Measurements from ENCODE around the gene CDH12.

Gene CDH12

DNA sequence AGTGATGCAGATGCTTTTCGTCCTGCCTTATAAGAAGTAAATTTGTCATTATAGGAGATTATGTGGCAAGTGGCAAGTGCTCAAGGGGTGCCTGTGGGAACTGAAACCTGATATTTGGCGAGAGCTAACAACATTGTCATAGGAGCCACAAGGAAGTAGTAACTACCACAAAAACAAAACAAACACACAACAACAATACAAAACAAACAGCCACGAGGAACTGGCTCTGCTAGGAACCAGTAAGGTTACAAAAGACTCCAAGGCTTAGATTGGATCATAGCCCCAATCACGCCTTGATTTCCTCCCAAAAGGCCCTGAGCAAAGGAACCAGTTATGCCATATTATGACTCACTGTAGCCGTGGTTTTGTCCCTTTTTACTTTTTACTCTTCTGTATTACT is 1045.2 kb downstream of the CDH12 start:
- DNase-seq = no peak

- DNase-seq = no peak
Observed at GRCh38 chr5:21806943-21807342, 1046.2 kb downstream of the CDH12 start.

DNA sequence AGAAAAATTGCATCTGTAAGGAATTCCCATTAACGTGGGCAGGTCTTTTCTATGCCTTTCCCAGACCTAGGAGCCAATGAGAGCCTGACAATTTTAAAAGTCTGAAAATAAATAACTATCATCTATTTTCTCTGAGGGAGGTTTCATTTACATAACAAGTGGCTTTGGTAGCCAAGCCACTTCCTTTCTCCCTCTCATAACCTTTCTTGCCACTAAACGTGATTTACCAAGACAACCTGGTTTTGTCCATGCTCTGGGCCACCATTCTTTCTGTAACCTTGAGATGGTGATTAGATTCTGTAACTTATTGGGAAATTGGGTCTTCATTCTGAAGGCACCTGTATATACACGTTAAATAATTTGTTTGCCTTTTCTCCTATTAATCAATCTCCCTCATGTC is 1046.9 kb downstream of the CDH12 start:
- DNase-seq = no peak

- DNase-seq = no peak
Observed at GRCh38 chr5:21802869-21803490, 1050.2 kb downstream of the CDH12 start.

DNA sequence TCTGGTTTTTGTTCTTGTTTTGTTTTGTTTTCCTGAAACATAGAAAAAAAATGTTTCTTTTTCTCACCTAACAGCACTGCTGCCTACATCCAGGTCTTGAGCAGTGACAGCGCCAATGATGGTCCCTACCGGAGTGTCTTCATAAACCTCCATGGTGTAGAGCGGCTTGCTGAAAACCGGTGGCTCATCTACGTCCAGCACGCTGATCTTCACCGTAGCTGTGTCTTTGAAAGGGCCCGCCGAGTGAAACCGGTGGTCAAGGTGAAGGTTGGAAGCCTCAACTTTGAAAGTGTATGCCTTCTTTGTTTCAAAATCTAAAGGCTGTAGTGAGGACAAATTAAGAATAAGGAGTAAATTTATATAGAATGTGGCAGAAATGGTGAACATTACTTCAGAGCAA is 1051.0 kb downstream of the CDH12 start:
- DNase-seq = no peak

DNA sequence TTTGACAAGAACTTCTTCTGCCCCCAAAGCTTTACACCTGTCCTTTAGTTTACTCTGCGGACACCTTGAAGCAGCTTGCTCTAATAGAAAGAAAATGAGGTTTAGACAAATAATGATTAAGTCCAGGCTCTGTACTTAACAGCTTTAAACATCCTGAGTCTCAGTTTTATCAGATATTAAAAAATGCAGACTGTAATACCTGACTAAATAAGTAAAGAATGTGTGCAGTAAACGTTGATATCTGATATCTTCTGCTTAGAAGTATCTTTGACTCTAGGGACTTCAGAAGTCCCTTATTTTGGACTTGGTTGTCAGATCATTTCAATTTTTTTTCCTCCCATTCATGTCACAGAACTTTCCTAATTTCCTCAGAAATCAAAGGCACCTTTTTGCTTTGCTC is 1060.4 kb downstream of the CDH12 start:
- no peak for DNase-seq

GRCh38 chr5:21791304-21791703 is 1061.8 kb downstream of the CDH12 start:
- DNase-seq = no peak

DNA sequence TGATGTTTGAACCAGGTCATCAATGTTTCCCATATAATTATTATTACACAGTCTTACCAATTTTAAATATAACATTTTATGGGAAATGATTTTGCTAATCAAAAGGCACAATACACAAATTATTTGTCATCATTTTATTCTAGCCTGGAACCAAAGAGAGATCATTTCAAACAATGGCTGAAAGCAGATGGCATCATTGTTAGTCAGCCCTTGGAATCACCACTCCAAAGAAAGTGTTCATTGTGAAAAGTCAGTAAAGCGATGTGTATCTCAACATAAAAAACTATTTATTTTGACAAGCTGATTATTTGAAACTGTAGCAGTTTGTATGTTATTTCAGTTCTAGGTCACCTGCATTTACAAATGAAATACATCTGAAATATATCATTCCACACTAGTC is 1068.7 kb downstream of the CDH12 start:
- no peak for DNase-seq

DNA sequence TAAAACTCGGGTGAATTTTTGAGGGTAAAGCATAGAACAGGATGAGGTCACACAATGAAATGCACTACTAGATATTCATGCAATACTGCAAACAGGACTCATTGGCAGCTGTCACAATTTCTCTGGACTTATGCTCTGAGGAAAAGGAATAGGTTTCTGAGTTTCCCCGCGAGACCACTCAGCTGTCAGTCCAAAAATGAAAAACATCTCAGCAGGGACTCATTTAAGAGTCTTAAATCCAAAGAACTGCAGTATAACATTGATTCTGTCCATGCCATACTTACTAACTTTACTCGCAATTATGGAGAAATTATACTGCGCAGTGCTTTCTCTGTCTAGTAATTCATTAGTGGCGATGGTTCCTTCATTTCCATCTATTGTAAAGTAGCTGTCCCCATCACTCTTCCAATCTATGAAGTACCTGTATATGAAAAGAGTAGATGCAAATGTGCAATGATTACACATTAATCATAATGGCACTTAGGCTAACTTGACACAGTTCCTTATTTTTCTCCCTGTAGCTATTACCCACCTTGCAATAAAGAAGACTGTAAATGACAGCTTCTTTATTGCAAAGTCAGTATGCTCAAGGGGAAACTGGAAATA is 1070.0 kb downstream of the CDH12 start:
- no peak for DNase-seq

- DNase-seq = no peak
Observed at GRCh38 chr5:21776466-21776865, 1076.7 kb downstream of the CDH12 start.

DNA sequence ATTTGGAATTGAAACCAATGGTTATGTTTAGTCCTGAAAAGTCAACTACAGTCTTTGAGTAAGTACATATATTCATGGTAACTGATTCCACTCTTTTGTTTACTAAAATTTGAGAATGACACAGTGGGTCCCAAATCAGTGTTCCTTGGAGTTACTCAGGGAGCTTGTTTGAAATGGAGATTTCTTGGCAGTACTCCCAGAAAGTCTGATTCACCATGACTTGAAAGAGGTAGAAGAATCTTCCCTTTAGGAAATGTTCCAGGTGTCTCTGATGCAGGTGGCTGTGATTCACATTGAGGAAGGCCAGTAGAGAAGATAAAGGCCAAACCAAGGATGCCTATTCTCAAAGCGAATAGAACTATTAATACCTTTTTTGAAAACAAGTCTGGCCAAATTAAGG is 1078.3 kb downstream of the CDH12 start:
- no peak for DNase-seq

- no peak for DNase-seq
Observed at GRCh38 chr5:21774281-21774680, 1078.9 kb downstream of the CDH12 start.

- no peak for DNase-seq
Observed at GRCh38 chr5:21773456-21773855, 1079.7 kb downstream of the CDH12 start.

DNA sequence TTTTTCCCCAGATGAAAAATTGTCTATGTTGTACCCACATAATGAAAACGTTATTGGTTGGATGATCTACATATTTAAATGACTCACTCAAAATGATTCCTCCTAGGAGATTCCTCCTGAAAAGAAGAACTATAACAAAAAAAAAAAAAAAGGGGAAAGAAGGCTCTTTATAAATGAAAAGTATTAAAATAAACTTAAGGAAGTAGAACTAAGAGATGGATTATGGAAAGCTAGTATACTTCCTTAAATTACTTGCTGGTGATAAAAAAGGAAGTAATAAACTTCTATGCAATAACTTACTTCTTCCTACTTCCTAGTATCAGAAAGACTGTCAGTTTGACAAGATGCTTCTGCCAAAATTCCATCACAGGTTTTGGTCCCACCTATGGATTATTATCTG is 1087.7 kb downstream of the CDH12 start:
- no peak for DNase-seq

DNA sequence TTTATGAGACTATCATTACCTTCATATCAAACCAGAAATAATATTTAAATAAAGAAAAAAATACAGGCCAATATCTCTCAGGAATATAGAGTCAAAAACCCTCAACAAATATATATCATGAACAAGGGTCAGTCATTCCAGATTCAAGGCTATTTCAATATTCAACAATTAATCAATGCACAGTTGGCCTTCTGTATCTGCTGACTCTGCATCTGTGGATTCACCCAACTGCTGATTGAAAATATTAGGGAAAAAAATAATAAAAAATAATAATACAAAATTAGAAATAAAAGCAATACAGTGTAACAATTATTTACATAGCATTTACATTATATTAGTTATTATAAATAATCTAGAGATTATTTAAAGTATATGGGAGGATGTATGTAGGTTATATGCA is 1114.0 kb downstream of the CDH12 start:
- DNase-seq = no peak

DNA sequence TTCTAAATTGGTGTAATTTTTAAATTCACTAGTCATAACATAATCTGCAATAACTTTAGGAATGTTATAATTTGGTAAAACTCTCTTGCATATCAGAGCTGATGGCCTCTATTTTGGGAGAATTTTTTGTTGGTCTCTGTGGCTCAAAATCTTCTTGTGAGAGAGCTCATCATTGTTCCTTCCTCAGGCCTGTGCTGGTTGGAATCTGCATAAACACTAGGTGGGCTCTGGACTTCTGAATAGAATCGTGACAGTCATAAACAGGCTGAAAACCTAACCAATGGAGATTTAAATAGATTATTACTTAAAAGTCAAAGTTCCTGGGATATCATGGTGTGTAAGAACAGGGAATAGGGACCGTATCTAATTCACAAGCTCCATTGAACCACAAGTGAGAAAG is 1129.6 kb downstream of the CDH12 start:
- no peak for DNase-seq

DNA sequence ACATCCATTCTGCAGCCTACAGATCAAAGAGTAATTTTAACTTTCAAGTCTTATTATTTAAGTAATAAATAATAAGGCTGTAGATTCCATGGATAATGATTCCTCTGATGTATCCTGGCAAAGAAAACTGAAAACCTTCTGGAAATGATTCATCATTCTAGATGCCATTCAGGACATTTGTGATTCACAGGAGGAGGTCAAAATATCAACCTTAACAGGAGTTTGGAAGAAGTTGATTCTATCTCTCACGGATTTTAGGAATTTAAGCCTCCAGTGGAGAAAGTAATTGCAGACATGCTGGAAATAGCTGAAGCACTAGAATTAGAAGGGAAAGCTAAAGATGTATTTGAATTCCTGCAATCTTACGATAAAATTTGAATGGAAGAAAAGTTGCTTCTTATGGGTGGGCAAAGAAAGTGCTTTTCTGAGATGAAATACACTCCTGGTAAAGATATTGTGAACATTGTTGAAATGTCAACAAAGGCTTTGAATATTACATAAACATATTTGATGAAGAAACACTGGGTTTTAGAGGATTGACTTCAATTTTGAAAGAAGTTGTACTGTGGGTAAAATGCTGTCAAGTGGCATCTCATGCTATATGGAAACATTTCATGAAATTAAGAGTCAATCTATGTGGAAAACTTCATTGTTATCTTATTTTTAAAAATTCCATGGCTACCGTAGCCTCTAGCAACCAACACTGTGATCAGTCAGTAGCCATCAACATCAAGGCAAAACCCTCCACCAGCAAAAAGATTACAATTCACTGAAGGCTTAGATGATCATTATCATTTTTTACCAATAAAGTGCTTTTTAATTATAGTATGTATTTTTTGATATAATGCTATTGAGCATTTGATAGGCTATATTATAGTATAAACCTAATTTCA is 1141.0 kb downstream of the CDH12 start:
- DNase-seq = no peak

DNA sequence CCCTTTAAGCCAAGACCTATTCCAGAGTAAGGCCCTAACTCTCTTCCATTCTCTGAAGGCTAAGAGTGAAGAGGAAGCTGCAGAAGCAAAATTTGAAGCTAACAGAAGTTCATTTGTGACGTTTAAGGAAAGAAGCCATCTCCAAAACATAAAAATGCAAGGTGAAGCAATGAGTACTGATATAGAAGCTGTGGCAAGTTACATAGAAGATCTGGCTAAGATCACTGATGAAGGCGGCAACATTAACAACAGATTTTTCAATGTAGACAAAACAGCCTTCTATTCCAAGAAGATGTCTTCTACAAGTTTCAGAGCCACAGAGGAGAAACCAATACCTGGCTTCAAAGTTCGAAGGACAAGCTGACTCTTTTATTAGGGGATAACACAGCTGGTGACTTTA is 1143.4 kb downstream of the CDH12 start:
- no peak for DNase-seq

DNA sequence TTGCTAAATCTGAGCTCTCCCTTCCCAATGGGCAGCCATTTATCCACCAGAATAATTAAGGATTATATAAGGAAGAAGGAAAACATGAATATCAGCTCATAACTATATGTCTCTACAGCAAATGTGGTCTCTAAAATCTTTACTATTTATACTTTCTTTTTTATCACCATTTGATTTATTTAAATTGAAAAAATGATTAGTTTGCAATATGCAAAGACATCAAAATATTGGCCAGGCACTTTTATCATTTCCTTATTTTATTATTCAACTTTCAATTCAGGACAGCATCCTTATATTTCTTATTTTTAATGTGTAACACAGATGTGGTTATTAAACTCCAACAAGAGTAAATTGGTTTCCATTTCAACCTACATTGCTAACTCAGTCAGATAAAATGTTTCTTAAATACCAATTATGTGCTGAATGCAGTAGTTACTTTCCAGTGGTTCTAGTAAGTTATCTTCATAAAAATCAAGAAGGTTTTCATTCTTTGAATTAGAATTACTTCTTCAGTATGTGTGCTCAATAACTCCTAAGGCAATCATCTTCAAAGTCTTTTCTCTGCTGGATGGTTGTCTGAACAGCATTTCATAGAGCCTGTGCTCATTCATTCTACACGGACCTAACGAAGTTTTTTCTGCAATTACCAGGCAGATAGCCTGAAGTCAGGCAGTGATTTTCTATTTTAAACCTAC is 1148.0 kb downstream of the CDH12 start:
- no peak for DNase-seq

DNA sequence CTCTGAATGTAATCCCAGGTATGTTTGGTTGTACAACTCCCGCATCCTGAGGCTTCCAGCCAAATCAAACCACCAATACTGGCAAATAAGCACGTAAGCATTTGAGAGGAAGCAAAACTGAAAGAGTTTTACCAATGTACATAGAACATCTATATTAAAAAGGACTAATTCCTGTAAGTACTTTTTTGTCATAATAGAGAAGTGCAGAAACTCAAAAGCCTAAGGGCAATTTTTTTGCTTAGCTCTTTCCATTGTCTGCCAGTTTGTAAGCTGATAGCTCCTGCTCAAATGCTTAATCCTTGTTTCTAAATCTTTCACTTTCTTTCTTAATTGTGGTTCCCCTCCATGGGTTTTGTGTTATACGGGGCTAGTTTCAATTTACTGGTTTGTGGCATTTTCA is 1151.8 kb downstream of the CDH12 start:
- DNase-seq = no peak

Data from CD4-positive, alpha-beta T cell treated with Interferon gamma for 1 hour (primary cell).